CD4-positive, CD25-positive, alpha-beta regulatory T cell (primary cell): ENCODE results near the gene GPBP1L1. TPM values are rescaled to one million over a fixed set of nuclear protein-coding genes. Genes with fewer than 3 reads are reported as not detected.
"Not testable (repeated sequence)": the region's sequence is repeated elsewhere in the genome, so short reads cannot be mapped to it uniquely, and the experiment has no call there.

Experiments
- ATAC-seq, 2 donors: fragments of 150-1000 bp; cut with Tn5 transposase; one replicate each; pipeline ENCODE4 v1.10.0; 2021; ENCODE audit warnings: low read depth in 2 of 2, moderate number of reproducible peaks in 2 of 2, moderate library complexity in 1 of 2
- DNase-seq, 3 donors: peaks; one replicate each; pipeline versions ENCODE4 v3.0.0 to v3.0.0-alpha.2; 2012 to 2022; ENCODE audit warnings: mixed read lengths in 1 of 3
- H3K27ac ChIP-seq: one replicate; pipeline ENCODE4 v1.7.0; 2013; ENCODE audit warnings: mild to moderate bottlenecking, low read length; ENCODE audit not compliant: insufficient read depth, poor library complexity, severe bottlenecking
- H3K27me3 ChIP-seq: one replicate; pipeline ENCODE4 v1.7.0; 2013; ENCODE audit warnings: low read length; ENCODE audit not compliant: control insufficient read depth, insufficient read depth
- H3K36me3 ChIP-seq: one replicate; pipeline ENCODE4 v1.7.0; 2013; ENCODE audit warnings: mild to moderate bottlenecking, low read length, moderate library complexity; ENCODE audit not compliant: control insufficient read depth, insufficient read depth
- H3K4me1 ChIP-seq: 2 replicates; pipeline ENCODE4 v1.7.0; 2013; ENCODE audit warnings: mild to moderate bottlenecking, low read length; ENCODE audit not compliant: insufficient read depth, control insufficient read depth, poor library complexity, severe bottlenecking
- H3K4me3 ChIP-seq: one replicate; pipeline ENCODE4 v1.7.0; 2013; ENCODE audit warnings: low read depth, mild to moderate bottlenecking, low read length, moderate library complexity
- H3K9me3 ChIP-seq, 2 experiments: 1 replicate in 1 of 2; 2 replicates in 1 of 2; pipeline ENCODE4 v1.7.0; 2013; ENCODE audit warnings: low read length in 2 of 2, mild to moderate bottlenecking in 1 of 2, moderate library complexity in 1 of 2; ENCODE audit not compliant: control insufficient read depth in 2 of 2
- H3K27ac Mint-ChIP-seq, 3 donors: one replicate each; pipeline ENCODE4 v1.8.0; 2020 to 2022; ENCODE audit warnings: mild to moderate bottlenecking in 3 of 3, mixed read lengths in 3 of 3, moderate library complexity in 2 of 3
- H3K27me3 Mint-ChIP-seq: one replicate; pipeline ENCODE4 v1.8.0; 2022; ENCODE audit warnings: mild to moderate bottlenecking, mixed read lengths
- H3K36me3 Mint-ChIP-seq: one replicate; pipeline ENCODE4 v1.8.0; 2020; ENCODE audit warnings: mixed read lengths
- H3K4me1 Mint-ChIP-seq, 4 donors: one replicate each; pipeline ENCODE4 v1.8.0; 2020 to 2022; ENCODE audit warnings: mixed read lengths in 4 of 4, mild to moderate bottlenecking in 1 of 4
- H3K4me3 Mint-ChIP-seq, 4 donors: one replicate each; pipeline ENCODE4 v1.8.0; 2020 to 2022; ENCODE audit warnings: mild to moderate bottlenecking in 4 of 4, mixed read lengths in 4 of 4, moderate library complexity in 3 of 4
- H3K9me3 Mint-ChIP-seq, 7 donors: one replicate each; pipeline ENCODE4 v1.8.0; 2020 to 2022; ENCODE audit warnings: mixed read lengths in 7 of 7, mild to moderate bottlenecking in 3 of 7, moderate library complexity in 2 of 7
- polyA plus RNA-seq, 4 donors: library from polyadenylated mRNA; unstranded; fragments of 300-500 nt; fragmentation: Illumina TruSeq; gene quantifications; one replicate each; pipeline ENCODE4 v1.2.3, GENCODE V29; 2021
- total RNA-seq: library from RNA; stranded (reverse); gene quantifications from one replicate; pipeline ENCODE4 v1.2.3, GENCODE V29; 2022

Gene GPBP1L1
- total and polyA plus RNA-seq, 5 donors from 2014 or later: 96.2 to 177 (median 100) TPM

DNA sequence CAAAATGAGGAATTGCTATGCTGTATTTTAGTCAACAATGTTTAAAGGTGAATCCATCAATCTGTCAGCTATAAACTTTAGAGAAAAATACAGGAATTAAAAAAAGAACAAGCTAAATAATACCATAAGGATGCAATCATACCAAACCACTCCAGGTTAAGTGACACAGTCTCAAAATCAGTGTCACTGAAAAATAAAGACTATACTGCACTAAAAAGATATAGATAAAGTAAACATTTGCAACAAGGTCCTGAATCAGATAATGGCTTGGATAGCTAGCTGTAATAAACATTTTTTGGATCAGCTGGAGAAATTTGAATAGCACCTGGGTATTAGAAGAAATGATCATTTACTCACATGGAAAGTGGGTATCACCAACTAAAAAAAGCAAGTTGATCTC is 7.8 kb downstream of the GPBP1L1 start:
- Mint-ChIP-seq H3K27ac (no peak overlapping the region), H3K9me3 (no peaks in the 10 kb centered on the region), H3K27me3 (no peaks in the 10 kb centered on the region), H3K4me1 (peaks cover 40 to 96% (median 74%) of the 10 kb centered on the region in 4 donors), H3K36me3 (peaks cover 3% of the 10 kb centered on the region), H3K4me3 (peak overlapping the region in 2 of 4 donors; percentile 11 to 40)
- Histone ChIP-seq H3K4me1 (peaks cover 59% of the 10 kb centered on the region), H3K4me3 (peak overlapping the region; percentile 42), H3K36me3 (peaks cover 2% of the 10 kb centered on the region), H3K27ac (no peak overlapping the region), H3K27me3 (no peaks in the 10 kb centered on the region), H3K9me3 (no peaks in the 10 kb centered on the region)
- no peak for DNase-seq
- no peak for ATAC-seq

DNA sequence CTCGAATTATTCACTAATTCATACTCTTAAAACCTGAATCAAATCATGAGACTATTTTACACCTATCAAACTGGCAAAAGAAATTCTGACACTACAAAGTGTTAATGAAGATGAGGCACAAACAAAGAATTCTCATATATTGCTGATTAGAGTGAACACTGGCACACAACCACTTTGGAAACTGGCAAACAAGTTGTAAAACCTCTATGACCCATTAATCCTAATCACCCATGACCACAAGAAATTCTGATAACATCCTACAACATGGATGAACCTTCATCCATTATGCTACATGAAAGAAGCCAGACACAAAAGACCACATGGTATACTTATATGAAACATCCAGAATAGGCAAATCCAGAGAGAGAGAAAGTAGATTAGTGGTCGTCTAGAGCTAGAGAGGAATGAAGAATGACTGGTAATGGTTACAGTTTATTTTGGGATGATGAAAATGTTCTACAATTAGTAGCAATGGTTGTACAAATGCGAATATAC is 8.5 kb downstream of the GPBP1L1 start:
- Histone ChIP-seq H3K9me3 (no peaks in the 10 kb centered on the region), H3K4me1 (peaks cover 55% of the 10 kb centered on the region), H3K27ac (no peak overlapping the region), H3K36me3 (peaks cover 2% of the 10 kb centered on the region), H3K27me3 (no peaks in the 10 kb centered on the region), H3K4me3 (peak overlapping the region; percentile 42)
- Mint-ChIP-seq H3K27me3 (no peaks in the 10 kb centered on the region), H3K36me3 (peaks cover 3% of the 10 kb centered on the region), H3K4me1 (peaks cover 42 to 96% (median 79%) of the 10 kb centered on the region in 4 donors), H3K27ac (peak overlapping the region in 1 of 3 donors; percentile 76), H3K9me3 (no peaks in the 10 kb centered on the region), H3K4me3 (peak overlapping the region in 3 of 4 donors; percentile 0 to 40 (median 5))
- DNase-seq: no peak
- ATAC-seq: no peak

DNA sequence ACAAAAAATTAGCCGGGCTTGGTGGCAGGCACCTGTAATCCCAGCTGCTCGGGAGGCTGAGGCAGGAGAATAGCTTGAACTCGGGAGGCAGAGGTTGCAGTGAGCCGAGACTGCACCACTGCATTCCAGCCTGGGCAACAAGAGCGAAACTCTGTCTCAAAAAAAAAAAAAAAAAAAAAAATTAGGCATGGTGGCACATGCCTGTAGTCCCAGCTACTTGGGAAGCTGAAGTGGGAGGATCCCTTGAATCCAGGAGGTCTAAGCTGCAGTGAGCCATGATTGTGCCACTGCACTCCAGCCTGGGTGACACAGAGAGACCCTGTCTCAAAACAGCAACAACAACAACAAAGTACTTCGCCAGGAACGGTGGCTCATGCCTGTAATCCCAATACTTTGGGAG is 9.8 kb downstream of the GPBP1L1 start:
- Mint-ChIP-seq H3K4me3 (peak overlapping the region in 3 of 4 donors; percentile 21 to 45 (median 44)), H3K27ac (peak overlapping the region in 2 of 3 donors; percentile 25 to 45)

DNA sequence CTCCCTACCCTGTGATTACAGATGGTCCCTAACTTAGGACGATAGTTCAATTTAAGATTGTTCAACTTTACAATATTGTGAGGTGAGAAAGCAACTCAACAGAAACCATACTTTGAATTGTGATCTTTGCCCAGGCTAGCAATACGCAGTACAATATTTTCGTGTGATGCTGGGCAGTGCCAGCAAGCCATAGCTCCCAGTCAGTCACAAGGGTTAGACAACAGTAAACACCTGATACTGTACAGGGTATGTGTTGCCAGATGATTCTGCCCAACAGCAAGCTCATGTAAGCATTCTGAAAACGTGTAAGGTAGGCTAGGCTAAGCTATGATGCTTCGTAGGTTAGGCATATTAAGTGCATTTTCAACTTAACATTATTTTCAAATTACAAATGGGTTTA is 11.9 kb downstream of the GPBP1L1 start:
- DNase-seq (no peak), ATAC-seq (no peak)
- H3K4me1 Mint-ChIP-seq: peaks cover 36 to 88% (median 74%) of the 10 kb centered on the region in 4 donors
- H3K4me3 Mint-ChIP-seq: peak overlapping the region in 2 of 4 donors; percentile 12 to 36
- H3K4me1 ChIP-seq: peaks cover 37% of the 10 kb centered on the region
- H3K27ac ChIP-seq: no peak overlapping the region
- H3K4me3 ChIP-seq: no peak overlapping the region
- peaks cover 3% of the 10 kb centered on the region for H3K36me3 Mint-ChIP-seq
- H3K9me3 Mint-ChIP-seq: no peaks in the 10 kb centered on the region
- H3K27ac Mint-ChIP-seq: peak overlapping the region in 1 of 3 donors; percentile 5
- peaks cover 4% of the 10 kb centered on the region for H3K36me3 ChIP-seq
- H3K27me3 Mint-ChIP-seq: no peaks in the 10 kb centered on the region
- H3K9me3 ChIP-seq: no peaks in the 10 kb centered on the region
- H3K27me3 ChIP-seq: no peaks in the 10 kb centered on the region

More for the DNA sequence above, 9.8 kb downstream of the GPBP1L1 start:
- not testable (repeated sequence) for H3K9me3 ChIP-seq, H3K36me3 ChIP-seq, H3K27me3 Mint-ChIP-seq, H3K36me3 Mint-ChIP-seq, H3K27me3 ChIP-seq, H3K4me3 ChIP-seq, ATAC-seq, H3K27ac ChIP-seq, DNase-seq, H3K9me3 Mint-ChIP-seq
- peaks cover 37 to 92% (median 75%) of the 10 kb centered on the region in 4 donors for H3K4me1 Mint-ChIP-seq
- peaks cover 51% of the 10 kb centered on the region for H3K4me1 ChIP-seq

DNA sequence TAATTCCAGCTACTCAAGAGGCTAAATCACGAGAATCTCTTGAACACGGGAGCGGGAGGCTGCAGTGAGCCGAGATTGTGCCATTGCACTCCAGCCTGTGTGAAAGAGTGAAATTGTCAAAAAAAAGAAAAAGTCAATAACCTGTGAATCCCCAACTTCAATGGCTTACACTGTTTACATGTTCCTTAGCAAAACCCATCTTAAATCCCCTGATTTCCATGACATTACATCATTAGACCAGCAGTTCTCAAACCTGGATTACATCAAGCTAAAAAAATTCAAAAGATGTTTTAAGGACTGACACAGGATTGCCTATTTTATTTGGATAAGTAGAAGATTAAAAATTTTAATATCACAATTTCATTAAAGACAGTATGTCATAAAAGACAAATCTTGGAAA is 12.4 kb downstream of the GPBP1L1 start:
- DNase-seq: no peak
- Histone ChIP-seq H3K9me3 (no peaks in the 10 kb centered on the region), H3K4me3 (no peak overlapping the region), H3K4me1 (peaks cover 31% of the 10 kb centered on the region), H3K27ac (no peak overlapping the region), H3K27me3 (no peaks in the 10 kb centered on the region), H3K36me3 (peaks cover 6% of the 10 kb centered on the region)
- H3K27ac Mint-ChIP-seq: peak overlapping the region in 1 of 3 donors; percentile 5
- no peak for ATAC-seq
- no peaks in the 10 kb centered on the region for H3K27me3 Mint-ChIP-seq
- no peaks in the 10 kb centered on the region for H3K9me3 Mint-ChIP-seq
- peak overlapping the region in 1 of 4 donors; percentile 36 for H3K4me3 Mint-ChIP-seq
- H3K36me3 Mint-ChIP-seq: peaks cover 3% of the 10 kb centered on the region
- peaks cover 33 to 88% (median 72%) of the 10 kb centered on the region in 4 donors for H3K4me1 Mint-ChIP-seq

DNA sequence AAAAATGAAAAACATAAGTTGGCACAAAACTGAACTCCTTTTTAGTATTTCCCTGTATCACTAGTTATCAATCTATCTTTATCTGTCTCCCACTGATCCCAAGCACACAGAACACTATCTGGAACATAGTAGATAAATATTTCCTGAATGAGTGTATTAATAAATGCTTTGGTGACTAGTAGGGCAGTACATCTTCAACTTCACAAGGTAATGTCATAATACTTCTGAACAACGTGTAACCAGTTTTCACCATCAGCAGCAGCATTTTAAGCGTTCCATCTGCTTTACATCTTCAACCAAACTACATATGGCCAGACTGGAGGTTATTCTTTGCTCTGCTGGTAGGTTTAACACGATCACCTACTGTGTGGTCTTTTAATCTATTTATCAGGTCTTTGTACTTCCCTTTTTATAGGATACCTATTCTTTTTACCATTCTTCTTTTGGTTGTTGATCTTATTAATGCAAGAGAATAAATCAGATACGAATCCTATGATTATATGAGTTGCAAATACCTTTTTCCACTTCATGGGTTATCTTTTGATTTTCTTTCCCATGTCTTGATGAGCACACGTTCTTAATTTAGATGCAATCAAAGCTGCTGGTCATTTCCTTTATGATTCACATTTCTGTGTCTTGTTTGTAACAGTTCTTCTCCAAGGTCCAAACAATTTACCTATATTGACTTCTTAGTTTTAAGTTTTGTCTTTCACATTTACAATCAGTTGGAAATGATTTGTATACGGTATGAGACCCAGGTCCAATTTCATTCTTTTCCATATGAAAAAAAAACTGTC is 16.3 kb downstream of the GPBP1L1 start:
- DNase-seq: no peak
- ATAC-seq: no peak
- Histone ChIP-seq H3K9me3 (no peaks in the 10 kb centered on the region), H3K27ac (no peak overlapping the region), H3K4me3 (peak overlapping the region; percentile 4), H3K36me3 (peaks cover 10% of the 10 kb centered on the region), H3K27me3 (no peaks in the 10 kb centered on the region), H3K4me1 (peaks cover 24% of the 10 kb centered on the region)
- H3K4me1 Mint-ChIP-seq: peaks cover 32 to 80% (median 59%) of the 10 kb centered on the region in 4 donors
- H3K27ac Mint-ChIP-seq: peak overlapping the region; percentile 3 to 12 (median 10)
- peaks cover 7% of the 10 kb centered on the region for H3K36me3 Mint-ChIP-seq
- no peaks in the 10 kb centered on the region for H3K9me3 Mint-ChIP-seq
- H3K4me3 Mint-ChIP-seq: peak overlapping the region in 2 of 4 donors; percentile 4 to 7
- H3K27me3 Mint-ChIP-seq: no peaks in the 10 kb centered on the region

DNA sequence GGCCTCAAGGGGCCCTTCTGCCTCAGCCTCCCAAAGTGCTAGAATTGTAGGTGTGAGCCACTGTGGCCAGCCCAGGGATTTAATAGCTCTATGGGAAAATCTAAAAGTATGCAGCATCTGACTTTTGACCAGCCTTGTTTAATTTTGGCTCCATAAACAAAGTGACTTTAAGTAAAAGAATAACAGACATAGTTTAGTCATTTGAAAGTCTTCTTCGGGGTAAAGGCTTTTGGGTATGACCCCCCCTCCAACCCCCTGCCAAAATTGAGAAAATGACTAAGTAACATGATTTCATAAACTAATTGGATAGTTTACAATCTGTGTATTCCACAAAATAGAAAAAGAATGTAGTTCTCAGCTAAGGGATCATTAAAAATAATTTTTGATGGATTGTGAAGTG is 17.0 kb downstream of the GPBP1L1 start:
- Mint-ChIP-seq H3K4me3 (no peak overlapping the region), H3K27me3 (no peaks in the 10 kb centered on the region), H3K27ac (peak overlapping the region in 2 of 3 donors; percentile 10 to 12), H3K36me3 (peaks cover 4% of the 10 kb centered on the region), H3K9me3 (no peaks in the 10 kb centered on the region), H3K4me1 (peaks cover 32 to 76% (median 56%) of the 10 kb centered on the region in 4 donors)
- Histone ChIP-seq H3K4me3 (no peak overlapping the region), H3K27me3 (no peaks in the 10 kb centered on the region), H3K9me3 (no peaks in the 10 kb centered on the region), H3K27ac (no peak overlapping the region), H3K4me1 (peaks cover 20% of the 10 kb centered on the region), H3K36me3 (peaks cover 13% of the 10 kb centered on the region)
- ATAC-seq (no peak), DNase-seq (no peak)
